ENCODE measurements around the gene ERC2.

Gene ERC2

GRCh38 chr3:55770077-55770476 lies 698.2 kb downstream of the ERC2 start:
- no peak for DNase-seq

- DNase-seq = no peak
Measured at GRCh38 chr3:55766753-55767152, 701.5 kb downstream of the ERC2 start.

DNA sequence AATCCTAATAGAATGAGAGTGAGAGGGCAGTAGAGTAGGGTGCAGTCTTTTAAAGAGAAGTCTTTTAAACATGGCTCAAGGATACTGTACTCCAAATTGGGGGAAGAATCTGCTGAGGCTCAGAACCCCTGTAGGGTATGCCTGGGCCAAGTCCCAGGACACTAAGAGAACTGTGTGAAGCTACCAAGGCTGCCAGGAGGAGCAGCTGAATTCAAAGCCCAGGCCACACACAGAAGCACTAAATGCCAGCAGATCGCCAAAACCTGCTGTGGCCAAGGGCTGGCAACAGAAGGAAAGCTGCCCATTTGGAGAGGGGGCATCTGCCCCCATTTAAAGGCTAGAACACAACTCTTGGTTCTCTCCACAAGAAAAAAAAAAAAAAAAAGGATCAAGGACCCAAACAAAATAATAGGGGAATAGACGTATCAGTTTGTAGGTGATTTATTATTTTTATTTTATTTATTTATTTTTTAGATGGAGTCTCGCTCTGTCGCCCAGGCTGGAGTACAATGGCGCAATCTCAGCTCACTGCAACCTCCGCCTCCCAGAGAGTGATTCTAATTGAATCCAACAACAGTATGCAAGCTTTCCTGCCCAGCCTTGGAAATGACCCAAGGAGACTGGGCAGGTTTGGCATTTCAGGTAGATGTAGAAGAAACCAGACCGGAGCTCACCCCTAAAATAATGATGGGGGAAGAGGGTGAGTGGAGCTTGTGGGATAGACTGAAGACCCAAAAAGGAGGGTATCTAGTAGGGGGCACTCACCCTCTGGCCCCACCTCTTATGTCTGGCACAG lies 702.2 kb downstream of the ERC2 start:
- DNase-seq = no peak

DNA sequence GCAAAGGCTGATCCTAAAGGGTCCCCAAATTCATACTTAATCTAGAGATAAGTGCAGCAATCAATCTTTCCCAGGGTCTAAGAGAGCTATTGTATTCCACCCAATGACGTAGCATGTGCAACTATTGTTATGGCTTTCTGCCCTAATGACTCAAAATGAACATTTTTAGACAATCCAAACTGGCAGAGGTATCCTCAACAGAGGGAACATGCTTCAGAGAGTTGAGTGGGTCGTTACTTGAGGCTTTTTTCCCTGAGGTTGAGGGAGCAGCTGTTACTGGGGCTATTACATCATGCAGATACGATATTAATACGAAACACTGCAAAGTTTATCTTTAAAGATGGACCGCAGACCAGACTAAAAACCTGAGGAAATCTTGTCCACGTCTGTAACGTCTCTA lies 702.9 kb downstream of the ERC2 start:
- DNase-seq = no peak

- no peak for DNase-seq
Measured at GRCh38 chr3:55756976-55757375, 711.3 kb downstream of the ERC2 start.

GRCh38 chr3:55755516-55756205 lies 712.6 kb downstream of the ERC2 start:
- no peak for DNase-seq

DNA sequence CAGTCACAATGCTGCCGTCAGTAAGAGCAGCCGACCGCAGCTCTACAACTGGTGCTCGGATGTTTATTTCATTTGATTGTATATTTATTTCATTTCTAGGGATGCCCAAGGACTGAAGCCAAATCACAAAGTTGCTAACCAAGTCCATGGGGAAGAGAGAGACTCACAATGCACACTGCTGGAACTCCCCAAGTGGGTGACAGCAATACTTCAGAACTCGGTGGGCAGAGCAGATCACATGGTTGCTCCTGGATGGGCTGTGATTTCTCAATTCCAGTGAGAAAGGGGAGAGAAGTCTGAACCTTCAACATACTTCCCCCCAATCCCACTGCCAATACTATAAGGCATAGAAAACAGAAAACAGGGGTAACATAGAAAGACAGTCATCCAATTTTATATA lies 715.4 kb downstream of the ERC2 start:
- DNase-seq = no peak

- DNase-seq = no peak
Measured at GRCh38 chr3:55751730-55752129, 716.5 kb downstream of the ERC2 start.

DNA sequence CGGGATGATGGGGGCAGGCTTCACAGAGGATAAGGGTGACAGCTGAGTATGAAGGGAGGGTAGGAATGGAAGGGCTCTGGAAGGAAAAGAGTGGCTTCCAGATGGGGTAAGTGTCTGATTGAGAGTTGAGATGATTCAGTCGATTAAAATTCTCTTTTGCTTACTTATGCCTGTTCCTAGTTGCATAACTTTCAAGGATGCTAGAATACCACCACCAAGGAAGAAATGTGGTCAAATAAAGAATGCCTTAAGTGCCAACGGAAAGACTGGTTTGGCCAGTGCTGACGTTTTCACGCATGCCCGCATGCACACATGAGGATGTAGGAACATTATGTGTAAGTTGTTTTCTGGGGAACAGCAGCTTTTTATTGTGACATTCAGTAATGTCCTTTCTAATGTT lies 717.7 kb downstream of the ERC2 start:
- no peak for DNase-seq

DNA sequence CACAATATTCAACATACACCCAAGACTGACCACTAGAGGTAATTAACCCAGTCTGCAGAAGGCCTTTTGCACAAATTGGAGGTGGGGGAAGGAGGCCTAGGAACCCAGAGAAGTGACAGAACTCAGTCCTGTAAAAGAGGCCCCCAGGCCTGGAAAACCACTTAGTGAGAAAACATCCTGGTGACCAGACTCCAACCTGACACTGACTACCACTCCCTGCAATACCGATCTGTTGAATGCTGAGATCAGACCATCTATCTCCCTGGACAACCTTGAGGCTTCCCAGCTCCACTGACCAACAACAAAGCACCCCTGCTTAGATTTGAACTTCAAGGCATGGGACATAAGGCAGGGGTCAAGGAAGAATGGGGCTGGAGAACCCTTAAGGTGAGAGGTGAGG lies 719.2 kb downstream of the ERC2 start:
- DNase-seq = no peak

DNA sequence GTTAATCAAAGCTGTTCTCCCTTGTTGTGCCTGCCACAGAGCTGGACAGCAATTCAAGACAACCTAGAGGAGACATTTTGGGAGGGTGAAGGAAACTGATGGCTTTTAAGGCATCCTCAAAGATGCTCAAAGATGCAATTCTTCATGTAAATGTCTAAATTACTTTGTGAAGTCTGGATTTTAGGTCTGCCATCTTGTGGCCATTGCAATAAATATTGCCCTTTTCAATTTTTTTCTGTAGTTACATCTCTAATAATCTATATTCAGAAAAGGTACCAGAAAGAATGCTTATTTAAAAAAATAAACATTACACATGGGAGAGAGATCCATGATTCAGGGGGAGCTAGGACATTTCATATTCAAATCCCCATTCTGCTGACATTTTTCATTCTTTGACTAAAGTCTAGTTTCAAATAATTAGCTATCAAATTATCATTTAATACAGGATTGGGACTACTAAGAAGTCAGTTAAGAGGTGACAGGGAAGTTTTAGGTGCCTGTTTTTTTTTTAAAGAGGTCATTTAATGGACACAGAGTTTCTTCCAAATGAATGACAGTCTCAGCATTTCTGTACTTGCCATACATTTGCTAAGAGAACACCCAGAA lies 721.4 kb downstream of the ERC2 start:
- no peak for DNase-seq

- DNase-seq = no peak
Measured at GRCh38 chr3:55742832-55743136, 725.5 kb downstream of the ERC2 start.

DNA sequence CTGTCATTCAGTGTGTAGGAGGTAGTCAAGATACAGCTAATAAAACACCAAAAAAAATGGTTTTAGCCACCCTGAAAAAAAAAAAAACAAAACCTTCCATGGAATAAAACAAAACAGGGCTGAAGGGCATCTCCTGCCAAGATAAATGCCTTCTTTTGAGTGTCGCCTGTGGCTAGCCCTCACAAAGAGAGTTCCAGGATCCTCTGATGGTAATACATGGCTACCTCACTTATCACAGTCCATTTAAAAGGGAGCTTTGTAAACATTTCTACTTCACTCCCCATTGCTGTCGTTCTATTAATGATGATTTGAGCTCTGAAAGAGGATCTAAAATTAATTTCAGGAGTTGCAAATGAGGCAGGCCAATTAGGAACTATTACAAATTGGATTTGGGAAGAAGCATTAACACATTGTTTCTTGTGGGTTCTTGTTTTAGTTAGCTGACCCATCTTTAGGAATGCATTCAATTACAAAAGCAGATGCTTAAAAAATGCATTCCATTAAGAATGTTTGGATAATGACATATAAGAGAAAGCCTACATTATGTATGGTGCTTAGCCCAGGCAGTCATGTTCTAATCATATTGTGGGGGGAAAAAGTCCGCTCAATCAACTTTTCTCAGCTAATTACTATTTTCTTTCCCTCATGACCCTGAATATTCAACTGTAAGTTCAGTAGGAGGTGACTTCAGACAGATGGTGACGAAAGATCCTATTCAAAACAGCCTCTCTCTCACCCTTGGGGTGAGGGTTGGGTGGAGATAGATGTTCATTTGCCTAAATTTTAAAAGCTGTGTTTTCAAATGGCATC lies 726.0 kb downstream of the ERC2 start:
- no peak for DNase-seq

DNA sequence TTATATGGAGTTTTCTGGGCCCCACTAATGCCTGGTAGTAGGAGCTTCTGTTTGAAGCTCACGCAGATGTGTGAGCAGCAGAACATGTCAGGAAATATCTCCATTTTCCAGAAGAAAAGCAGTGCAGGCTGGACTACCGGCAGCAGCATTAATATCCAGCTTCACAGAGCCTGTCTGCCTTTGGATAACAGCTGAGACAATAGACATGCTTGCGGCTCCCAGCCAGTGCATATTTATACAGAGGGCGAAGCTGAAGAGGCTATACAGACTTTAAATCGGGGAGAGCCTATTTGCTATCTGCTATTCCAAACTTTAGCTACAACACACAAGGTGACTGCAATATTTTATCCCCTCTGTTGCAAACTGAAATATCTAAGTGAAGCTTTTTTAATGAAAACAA lies 731.1 kb downstream of the ERC2 start:
- DNase-seq = no peak

- no peak for DNase-seq
Measured at GRCh38 chr3:55735976-55736375, 732.3 kb downstream of the ERC2 start.

DNA sequence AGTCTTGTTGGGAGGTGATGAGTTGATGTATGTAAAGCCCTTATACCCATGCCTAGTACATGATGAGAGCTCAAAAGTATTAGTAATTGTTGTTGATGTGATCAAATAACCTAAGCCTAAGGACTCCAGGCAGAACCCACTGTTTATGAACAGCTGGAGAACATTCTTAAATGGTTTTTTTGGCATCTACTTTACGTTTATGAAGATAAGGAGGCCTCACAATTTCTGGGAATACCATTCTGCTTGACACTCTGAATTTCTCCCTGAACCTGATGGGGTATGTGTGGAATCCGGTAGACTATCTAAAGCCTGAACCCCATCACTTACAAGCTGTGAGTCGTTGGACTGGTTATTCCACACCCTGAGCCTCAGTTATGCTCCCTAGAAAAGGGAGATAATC lies 736.5 kb downstream of the ERC2 start:
- DNase-seq = no peak

GRCh38 chr3:55729546-55729945 lies 738.7 kb downstream of the ERC2 start:
- DNase-seq = no peak

DNA sequence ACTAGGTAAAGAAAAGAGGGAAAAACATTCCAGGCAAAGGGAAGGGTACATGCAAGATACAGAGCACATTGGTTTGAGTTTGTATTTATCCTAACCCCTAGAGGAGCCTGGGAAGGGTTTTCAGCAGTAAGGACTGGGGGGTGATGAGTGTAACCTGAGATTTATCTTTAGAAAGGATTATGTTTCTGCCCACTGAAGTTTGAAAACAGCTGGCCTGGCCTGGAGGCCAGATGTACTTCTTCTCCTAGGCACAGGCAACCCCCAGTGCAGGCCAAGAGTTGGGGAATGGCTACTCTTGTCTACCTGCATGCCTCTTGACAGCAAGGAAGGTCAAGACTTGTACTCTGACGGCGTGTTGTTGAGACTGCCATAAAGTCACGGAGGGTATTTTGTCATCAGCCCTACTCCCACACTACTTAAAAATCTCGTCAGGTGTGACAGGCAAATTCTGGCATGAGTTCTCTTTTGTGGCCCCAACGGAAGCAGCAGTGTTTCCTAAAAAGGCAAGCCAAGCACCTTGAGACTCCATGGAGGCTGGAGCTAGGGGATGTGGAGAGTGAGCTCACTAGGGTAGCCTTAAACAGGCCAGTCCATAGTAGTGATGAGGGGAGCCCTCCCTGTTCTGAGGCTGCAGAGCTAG lies 739.7 kb downstream of the ERC2 start:
- DNase-seq = no peak

DNA sequence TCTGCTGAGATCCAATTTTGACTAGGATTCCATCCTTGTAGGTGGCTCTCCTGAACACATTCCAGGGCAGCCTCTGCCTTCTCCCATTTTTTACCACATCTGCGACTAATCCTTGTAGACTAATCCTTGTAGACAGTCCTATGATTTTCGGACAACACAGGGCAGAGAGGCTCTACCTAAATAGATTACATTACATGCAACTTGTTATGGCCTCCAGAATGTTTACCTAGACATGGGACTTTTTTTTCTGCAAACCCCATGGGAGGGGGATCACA lies 741.8 kb downstream of the ERC2 start:
- no peak for DNase-seq

DNA sequence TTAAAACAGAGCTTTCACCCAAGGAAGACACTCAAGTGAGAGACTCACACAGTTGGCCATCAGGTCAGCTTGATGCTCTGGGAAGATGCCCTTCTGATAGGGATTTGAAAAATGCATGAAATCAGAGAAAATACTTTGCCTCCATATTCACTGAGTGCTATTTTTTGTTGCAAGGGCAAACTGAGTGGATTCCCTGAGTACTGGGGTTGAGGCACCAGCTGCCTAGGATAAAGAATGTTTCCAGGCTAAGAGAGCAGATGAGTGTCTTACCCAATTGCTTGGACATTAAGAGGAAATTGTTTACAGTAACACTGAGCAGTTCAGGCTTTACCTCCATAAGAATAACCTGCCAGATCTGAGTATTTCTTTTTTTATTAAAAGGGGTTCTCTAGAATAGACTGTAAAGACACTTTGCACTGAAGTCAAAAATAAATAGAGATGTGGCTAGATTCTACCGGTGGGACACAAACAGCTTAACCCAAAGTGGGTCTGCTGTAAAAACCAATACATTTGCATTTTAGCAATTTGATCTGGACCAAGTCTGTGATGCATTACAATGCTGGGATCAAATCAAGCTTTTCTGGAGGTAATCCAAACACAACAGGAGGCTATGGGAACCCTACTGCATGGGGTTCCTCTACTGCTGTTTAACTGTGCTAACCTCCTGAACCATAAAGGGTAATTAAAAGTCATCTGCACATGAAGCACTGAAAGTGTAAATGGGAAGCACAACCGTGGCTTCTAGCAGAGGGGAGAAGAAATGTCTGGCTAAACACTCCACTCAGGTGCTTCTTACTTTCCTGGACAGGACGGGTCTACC lies 742.4 kb downstream of the ERC2 start:
- DNase-seq = no peak

- DNase-seq = no peak
Measured at GRCh38 chr3:55724821-55725220, 743.4 kb downstream of the ERC2 start.

- no peak for DNase-seq
Measured at GRCh38 chr3:55724407-55724784, 743.9 kb downstream of the ERC2 start.

Measured in CD4-positive, alpha-beta T cell treated with Interleukin-17A for 4 hours (primary cell).